B cell (primary cell): Measurements from ENCODE around the gene CTNNA2. TPM values are rescaled to one million over a fixed set of nuclear protein-coding genes. Genes with fewer than 3 reads are reported as not detected.

Experiments used
- ATAC-seq: fragments of 200-7000 bp; cut with Tn5 transposase; one replicate; pipeline ENCODE4 v1.10.0; 2021; ENCODE audit warnings: low read depth, mild to moderate bottlenecking, moderate number of reproducible peaks, moderate library complexity
- CTCF ChIA-PET: fragments of 350-600 bp; sonication (Branson Sonifier 250); formaldehyde crosslinking; loops from one replicate; lab custom pipeline; 2021; ENCODE audit warnings: antibody characterized with exemption, inconsistent platforms; lab: Charles Lee
- POLR2A ChIA-PET: fragments of 350-600 bp; sonication (Branson Sonifier 250); formaldehyde crosslinking; loops from one replicate; lab custom pipeline; 2021; ENCODE audit warnings: antibody characterized with exemption; lab: Charles Lee
- DNase-seq: peaks from one replicate; pipeline ENCODE4 v3.0.0; 2013
- H2AFZ ChIP-seq: 2 replicates; pipeline ENCODE4 v1.6.1; 2012; ENCODE audit warnings: mild to moderate bottlenecking, low read depth, low read length; ENCODE audit not compliant: insufficient read depth, poor library complexity, severe bottlenecking
- H3K27ac ChIP-seq, 2 donors: 1 replicate in 1 of 2; 2 replicates in 1 of 2; pipeline ENCODE4 v1.5.1; 2012 to 2013; ENCODE audit warnings: low read length in 2 of 2, mild to moderate bottlenecking in 2 of 2, moderate library complexity in 1 of 2
- H3K27me3 ChIP-seq, 4 experiments: fragments of 200-600 bp in 1 of 4; sonication (generic) in 1 of 4; replicated peaks in 1 of 4; 1 replicate in 2 of 4; 2 replicates in 2 of 4; pipeline versions ENCODE4 v1.6.1 to v1.7.0; 2013 to 2016; ENCODE audit warnings: low read length in 3 of 4, mild to moderate bottlenecking in 2 of 4, mixed read lengths in 1 of 4, moderate library complexity in 1 of 4; ENCODE audit not compliant: insufficient read depth in 4 of 4, control insufficient read depth in 3 of 4; ENCODE audit errors: control extremely low read depth in 1 of 4
- H3K36me3 ChIP-seq, 2 experiments: replicated peaks in 1 of 2; 1 replicate in 1 of 2; 2 replicates in 1 of 2; pipeline versions ENCODE4 v1.6.1 to v1.7.1; 2013; ENCODE audit warnings: low read length in 1 of 2; ENCODE audit not compliant: insufficient read depth in 2 of 2, control insufficient read depth in 1 of 2; ENCODE audit errors: control extremely low read depth in 1 of 2, extremely low read depth in 1 of 2
- H3K4me1 ChIP-seq, 2 donors: fragments of 200-600 bp in 1 of 2; sonication (generic) in 1 of 2; 1 replicate in 1 of 2; 2 replicates in 1 of 2; pipeline versions ENCODE4 v1.5.1 to v1.6.1; 2013 to 2017; ENCODE audit warnings: low read length in 2 of 2; ENCODE audit not compliant: control insufficient read depth in 2 of 2, insufficient read depth in 2 of 2
- H3K4me2 ChIP-seq: replicated peaks from 2 replicates; pipeline ENCODE3; 2012; ENCODE audit warnings: mild to moderate bottlenecking, low read depth, low read length; ENCODE audit not compliant: poor library complexity, severe bottlenecking
- H3K4me3 ChIP-seq, 5 experiments: fragments of 200-600 bp in 1 of 5; sonication (generic) in 1 of 5; 1 replicate in 3 of 5; 2 replicates in 2 of 5; pipeline versions ENCODE4 v1.5.1 to v1.7.0; 2011 to 2016; ENCODE audit warnings: low read length in 4 of 5, mild to moderate bottlenecking in 4 of 5, low read depth in 2 of 5, control low read depth in 1 of 5, moderate library complexity in 1 of 5; ENCODE audit not compliant: insufficient read depth in 1 of 5; ENCODE audit errors: control extremely low read depth in 1 of 5, extremely low read depth in 1 of 5
- H3K79me2 ChIP-seq: fragments of 200-600 bp; sonication (generic); one replicate; pipeline ENCODE4 v1.6.0; 2016; ENCODE audit warnings: low read length; ENCODE audit not compliant: control insufficient read depth, insufficient read depth
- H3K9ac ChIP-seq: fragments of 200-600 bp; sonication (generic); 2 replicates; pipeline ENCODE4 v1.6.1; 2017; ENCODE audit warnings: mild to moderate bottlenecking, low read length, moderate library complexity
- H3K9me3 ChIP-seq, 3 donors: one replicate each; pipeline versions ENCODE4 v1.6.1 to v1.7.1; 2013; ENCODE audit warnings: low read length in 2 of 3; ENCODE audit not compliant: control insufficient read depth in 2 of 3, insufficient read depth in 1 of 3; ENCODE audit errors: control extremely low read depth in 1 of 3
- H4K20me1 ChIP-seq: 2 replicates; pipeline ENCODE4 v1.6.0; 2012; ENCODE audit warnings: mild to moderate bottlenecking, low read length; ENCODE audit not compliant: insufficient read depth, control insufficient read depth, poor library complexity, severe bottlenecking
- H3K27ac Mint-ChIP-seq: one replicate; pipeline ENCODE4 v1.8.0; 2021; ENCODE audit warnings: mixed read lengths
- H3K27me3 Mint-ChIP-seq: one replicate; pipeline ENCODE4 v1.8.0; 2021; ENCODE audit warnings: mixed read lengths
- H3K4me1 Mint-ChIP-seq: one replicate; pipeline ENCODE4 v1.8.0; 2021; ENCODE audit warnings: mixed read lengths
- H3K4me3 Mint-ChIP-seq: one replicate; pipeline ENCODE4 v1.8.0; 2021; ENCODE audit warnings: mixed read lengths
- H3K9me3 Mint-ChIP-seq: one replicate; pipeline ENCODE4 v1.8.0; 2022; ENCODE audit warnings: mixed read lengths; ENCODE audit not compliant: insufficient read depth
- EZH2 ChIP-seq: IDR thresholded peaks from 2 replicates; pipeline ENCODE4 v1.6.1; 2012; ENCODE audit warnings: borderline replicate concordance, low read depth, mild to moderate bottlenecking, moderate library complexity, low read length; ENCODE audit not compliant: insufficient read depth, poor library complexity, severe bottlenecking
- WGBS: methylation state at CpG from one replicate; pipeline ENCODE4 v1.1.5; 2013; ENCODE audit warnings: missing lambda C conversion rate; ENCODE audit not compliant: insufficient coverage; 5-methylcytosine and 5-hydroxymethylcytosine counted together
- intact Hi-C: fragments of 100-400 bp; cut with micrococcal nuclease; formaldehyde crosslinking; loops from one replicate; pipeline ENCODE4 v1.10.0; 2022
- polyA plus RNA-seq: library from polyadenylated mRNA; depleted of rRNA; stranded (reverse); fragments of >200 nt; gene quantifications from 2 replicates; pipeline ENCODE4 v1.2.3, GENCODE V29; 2012
- total RNA-seq, 2 donors: library from RNA; stranded (reverse); fragments of 120-200 nt in 1 of 2; gene quantifications; 1 replicate in 1 of 2; 2 replicates in 1 of 2; pipeline versions ENCODE4 v1.2.3 to v1.2.4, GENCODE V29; 2013 to 2022
- TF ChIP-seq, protein P1 (sequence below): fragments of 200-600 bp; IDR thresholded peaks from one replicate; pipeline ENCODE4 v1.8.0; 2022; ENCODE audit warnings: antibody characterized with exemption, mild to moderate bottlenecking

The CTNNA2 gene
- total and polyA plus RNA-seq, 2 donors (not counting 1 experiment from before 2014, with no cell fraction given) = not detected

GRCh38 chr2:79578952-79579351 lies 66.1 kb downstream of the CTNNA2 start:
- Histone ChIP-seq H3K4me1 (no peaks in the 10 kb centered on the region), H2AFZ (no peak overlapping the region), H4K20me1 (no peaks in the 10 kb centered on the region), H3K79me2 (no peaks in the 10 kb centered on the region), H3K9me3 (peaks cover 0 to 3% (median 0%) of the 10 kb centered on the region in 3 donors), H3K4me3 (no peak overlapping the region), H3K27me3 (no peaks in the 10 kb centered on the region), H3K4me2 (no peak overlapping the region), H3K9ac (no peak overlapping the region), H3K36me3 (no peaks in the 10 kb centered on the region), H3K27ac (no peak overlapping the region)
- POLR2A ChIA-PET = no interaction called here
- no CpG with 5 or more reads among the region's 1 CpG for WGBS
- Mint-ChIP-seq H3K27me3 (no peaks in the 10 kb centered on the region), H3K4me1 (no peaks in the 10 kb centered on the region), H3K4me3 (no peak overlapping the region), H3K27ac (no peak overlapping the region), H3K9me3 (peaks cover 3% of the 10 kb centered on the region)
- ATAC-seq (no peak), DNase-seq (no peak)
- intact Hi-C loops = no loop called here
- CTCF ChIA-PET = no interaction called here
- TF ChIP-seq EZH2 = no peak
- TF ChIP-seq, protein P1, sequence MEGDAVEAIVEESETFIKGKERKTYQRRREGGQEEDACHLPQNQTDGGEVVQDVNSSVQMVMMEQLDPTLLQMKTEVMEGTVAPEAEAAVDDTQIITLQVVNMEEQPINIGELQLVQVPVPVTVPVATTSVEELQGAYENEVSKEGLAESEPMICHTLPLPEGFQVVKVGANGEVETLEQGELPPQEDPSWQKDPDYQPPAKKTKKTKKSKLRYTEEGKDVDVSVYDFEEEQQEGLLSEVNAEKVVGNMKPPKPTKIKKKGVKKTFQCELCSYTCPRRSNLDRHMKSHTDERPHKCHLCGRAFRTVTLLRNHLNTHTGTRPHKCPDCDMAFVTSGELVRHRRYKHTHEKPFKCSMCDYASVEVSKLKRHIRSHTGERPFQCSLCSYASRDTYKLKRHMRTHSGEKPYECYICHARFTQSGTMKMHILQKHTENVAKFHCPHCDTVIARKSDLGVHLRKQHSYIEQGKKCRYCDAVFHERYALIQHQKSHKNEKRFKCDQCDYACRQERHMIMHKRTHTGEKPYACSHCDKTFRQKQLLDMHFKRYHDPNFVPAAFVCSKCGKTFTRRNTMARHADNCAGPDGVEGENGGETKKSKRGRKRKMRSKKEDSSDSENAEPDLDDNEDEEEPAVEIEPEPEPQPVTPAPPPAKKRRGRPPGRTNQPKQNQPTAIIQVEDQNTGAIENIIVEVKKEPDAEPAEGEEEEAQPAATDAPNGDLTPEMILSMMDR = no peak

DNA sequence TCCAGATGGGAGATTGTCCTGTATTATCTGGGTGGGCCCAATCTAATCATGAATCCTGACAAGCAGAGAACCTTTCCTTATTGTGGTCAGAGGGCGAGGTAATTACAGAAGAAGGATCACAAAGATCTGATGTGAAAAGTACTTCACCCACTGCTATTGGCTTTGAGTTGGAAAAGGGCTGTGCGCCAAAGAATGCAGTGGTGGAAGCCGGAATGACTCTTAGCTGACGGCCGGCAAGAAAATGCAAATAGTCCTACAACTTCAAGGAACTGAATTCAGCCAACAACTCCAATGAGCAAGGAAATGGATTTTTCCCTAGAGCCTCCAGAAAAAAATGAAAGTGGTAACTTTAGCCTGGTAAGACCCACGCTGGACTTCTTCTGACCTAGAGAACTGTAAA lies 67.3 kb downstream of the CTNNA2 start:
- Mint-ChIP-seq H3K4me3 (no peak overlapping the region), H3K4me1 (no peaks in the 10 kb centered on the region), H3K27ac (no peak overlapping the region), H3K27me3 (no peaks in the 10 kb centered on the region), H3K9me3 (peaks cover 3% of the 10 kb centered on the region)
- intact Hi-C loops = no loop called here
- Histone ChIP-seq H3K27me3 (no peaks in the 10 kb centered on the region), H3K36me3 (no peaks in the 10 kb centered on the region), H4K20me1 (no peaks in the 10 kb centered on the region), H3K4me1 (no peaks in the 10 kb centered on the region), H3K79me2 (no peaks in the 10 kb centered on the region), H3K9me3 (peaks cover 0 to 3% (median 0%) of the 10 kb centered on the region in 3 donors), H3K27ac (no peak overlapping the region), H3K4me3 (no peak overlapping the region), H3K4me2 (no peak overlapping the region), H3K9ac (no peak overlapping the region), H2AFZ (no peak overlapping the region)
- ChIA-PET CTCF (no interaction called here), POLR2A (no interaction called here)
- ATAC-seq = no peak
- 50% methylated on average over 1 of the region's 6 CpGs for WGBS
- DNase-seq = no peak
- TF ChIP-seq, protein P1 = no peak
- TF ChIP-seq EZH2 = no peak
